HuH-7 (cell line): Measurements from ENCODE around the gene BEST1.
A peak's percentile ranks its signal among the peaks of the same experiment; 100 is the strongest.
"Not testable (repeated sequence)": the region's sequence is repeated elsewhere in the genome, so short reads cannot be mapped to it uniquely, and the experiment has no call there.

Experiments
- DNase-seq: peaks from one replicate; pipeline ENCODE4 v3.0.0; 2011; ENCODE audit warnings: low spot score

The BEST1 gene

DNA sequence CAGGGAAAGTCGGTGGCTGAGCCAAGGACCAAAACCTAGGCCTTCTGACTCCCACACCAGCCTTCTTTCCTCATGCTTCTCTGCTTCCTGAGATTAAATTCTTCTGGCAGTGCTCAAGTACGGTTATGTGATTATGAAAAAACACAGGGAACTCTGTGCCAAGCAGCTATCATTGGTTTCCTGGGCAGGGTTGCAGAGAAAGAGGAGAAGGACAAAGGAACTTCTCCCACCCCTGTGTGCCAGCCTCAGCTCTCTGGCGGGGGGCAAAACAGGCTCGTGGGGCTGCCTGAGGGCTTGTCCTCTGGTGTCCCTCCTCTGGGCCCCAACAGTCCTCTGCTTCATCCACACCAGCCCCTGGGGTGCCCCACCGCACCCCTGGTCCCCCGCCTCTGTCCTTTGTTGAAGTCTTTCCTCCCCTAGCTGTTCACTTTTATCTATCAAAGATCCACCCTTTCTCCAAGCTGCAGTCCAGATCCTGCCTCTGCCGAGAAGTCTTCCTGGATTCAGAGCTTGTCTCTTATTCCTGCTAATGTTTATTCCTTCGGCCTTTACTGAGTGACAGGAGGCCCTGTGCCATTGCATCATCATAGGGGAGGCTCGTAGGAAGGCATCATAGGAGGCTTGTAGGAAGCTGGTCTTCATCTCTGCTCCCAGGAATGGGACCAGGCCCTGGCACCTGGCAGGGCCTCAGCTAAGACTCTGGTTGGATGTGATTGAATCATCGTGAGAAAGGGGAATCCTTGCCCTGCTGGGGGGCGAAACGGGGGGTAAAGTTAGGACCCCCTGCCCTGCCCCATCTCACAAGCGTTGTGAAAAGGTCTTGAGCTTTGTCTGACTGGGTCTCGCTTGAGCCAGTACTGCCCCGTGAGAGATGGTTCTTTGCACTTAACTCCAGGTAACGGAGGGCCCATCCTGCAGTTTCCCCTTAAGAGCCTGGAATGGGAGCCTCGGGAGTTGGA lies 28.8 kb downstream of the BEST1 start:
- DNase-seq, result no peak

DNA sequence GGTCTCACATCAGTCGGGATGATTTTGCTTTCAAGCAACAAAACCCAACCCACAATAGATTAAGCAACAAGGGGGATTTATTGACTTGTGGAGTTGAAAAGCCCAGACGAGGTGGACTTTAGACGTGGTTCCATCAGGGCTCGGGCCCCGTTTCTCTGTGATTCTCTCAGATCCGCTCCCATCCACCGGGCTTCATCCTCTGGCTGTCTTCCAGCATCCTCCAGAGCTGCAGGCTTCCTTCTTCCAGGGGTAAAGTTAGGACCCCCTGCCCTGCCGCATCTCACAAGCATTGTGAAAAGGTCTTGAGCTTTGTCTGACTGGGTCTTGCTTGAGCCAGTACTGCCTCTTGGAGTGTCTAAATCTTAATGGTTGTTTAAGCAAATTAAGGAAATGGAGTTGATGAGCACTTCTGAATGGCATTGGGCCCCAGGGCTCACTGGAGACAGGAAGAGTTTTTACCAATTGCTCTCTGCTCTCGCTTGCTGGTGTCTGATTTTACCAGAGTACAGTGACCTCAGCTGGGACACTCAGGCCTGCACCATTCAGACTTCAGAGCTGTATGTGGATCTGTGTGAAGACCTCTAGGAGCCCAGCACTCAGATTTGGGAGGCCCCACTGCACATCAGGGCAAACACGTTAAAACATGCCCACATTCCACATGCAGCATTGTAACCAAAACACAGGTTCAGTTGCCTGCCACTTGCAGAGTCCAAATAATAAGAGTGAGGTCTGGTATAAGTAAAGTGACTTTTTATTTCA lies 30.8 kb downstream of the BEST1 start:
- no peak for DNase-seq

DNA sequence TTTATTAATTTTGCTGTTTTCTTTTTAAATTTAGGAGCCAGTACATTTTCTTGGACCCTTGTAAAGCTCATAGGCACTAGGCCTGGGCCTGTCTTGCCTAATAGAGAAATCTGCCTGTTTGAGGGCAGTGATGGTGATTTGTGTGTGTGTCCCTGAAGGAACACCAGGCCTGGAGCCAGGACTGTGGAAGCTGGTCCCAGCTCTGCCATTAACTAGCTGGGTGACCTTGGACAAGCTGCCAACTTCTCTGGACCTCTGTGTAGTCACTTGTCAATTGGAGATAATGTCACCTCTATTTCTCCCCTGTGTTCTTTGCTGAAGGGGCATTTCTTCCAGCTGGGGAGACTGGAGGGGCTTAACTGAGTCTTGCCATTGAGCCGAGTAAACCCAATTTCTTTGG lies 33.3 kb downstream of the BEST1 start:
- DNase-seq, result no peak

DNA sequence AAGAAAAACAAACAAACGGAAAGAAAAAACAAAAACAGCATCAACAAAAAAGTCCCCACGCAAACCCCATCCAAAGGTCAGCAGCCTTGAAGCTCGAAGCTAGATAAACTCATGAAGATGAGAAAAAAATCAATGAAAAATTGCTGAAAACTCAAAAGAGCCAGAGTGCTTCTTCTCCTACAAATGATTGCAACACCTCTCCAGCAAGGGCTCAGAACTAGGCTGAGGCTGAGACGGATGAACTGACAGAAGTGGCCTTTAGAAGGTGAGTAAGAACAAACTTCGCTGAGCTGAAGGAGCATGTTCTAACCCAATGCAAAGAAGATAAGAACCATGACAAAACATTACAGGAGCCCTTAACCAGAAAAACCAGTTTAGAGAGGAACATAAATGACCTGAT lies 35.7 kb downstream of the BEST1 start:
- no peak for DNase-seq

DNA sequence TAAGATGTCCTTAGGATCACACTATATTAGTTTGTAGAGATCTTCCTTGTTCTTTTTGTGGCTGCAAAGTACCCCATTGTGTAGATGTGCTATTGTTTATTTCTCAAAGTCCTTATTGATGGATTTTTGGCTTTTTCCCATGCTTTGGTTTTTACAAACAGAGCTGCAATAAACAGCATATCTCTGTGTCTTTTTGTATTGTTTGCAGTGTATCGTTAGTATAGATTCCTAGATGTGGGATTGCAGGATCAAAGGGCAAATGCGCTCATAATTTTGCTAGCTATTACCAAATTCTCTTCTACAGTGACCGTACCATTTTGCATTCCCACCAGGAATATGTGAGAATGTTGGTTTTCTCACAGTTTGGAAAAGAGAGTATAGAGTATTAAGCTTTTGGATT lies 44.8 kb downstream of the BEST1 start:
- DNase-seq, result no peak

DNA sequence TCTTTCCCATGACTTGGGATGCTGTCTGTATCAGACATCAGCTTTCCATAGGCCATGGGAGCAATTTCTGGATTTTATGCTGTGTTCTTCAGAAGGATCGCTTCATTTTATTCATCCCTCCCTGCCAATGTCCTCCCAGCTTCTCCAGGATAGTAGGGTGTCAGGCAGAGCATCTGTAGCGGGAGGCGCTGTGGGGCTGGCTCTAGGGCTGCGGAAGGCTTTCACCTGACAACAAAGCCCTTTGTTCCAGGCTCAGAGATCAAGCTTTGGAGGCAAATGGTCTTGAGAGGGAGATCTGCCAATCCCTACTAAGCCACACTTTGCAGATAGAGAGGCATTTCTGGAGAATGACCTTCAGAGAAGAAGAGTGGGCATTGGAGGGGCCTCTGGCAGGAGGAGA lies 46.8 kb downstream of the BEST1 start:
- DNase-seq, result no peak

DNA sequence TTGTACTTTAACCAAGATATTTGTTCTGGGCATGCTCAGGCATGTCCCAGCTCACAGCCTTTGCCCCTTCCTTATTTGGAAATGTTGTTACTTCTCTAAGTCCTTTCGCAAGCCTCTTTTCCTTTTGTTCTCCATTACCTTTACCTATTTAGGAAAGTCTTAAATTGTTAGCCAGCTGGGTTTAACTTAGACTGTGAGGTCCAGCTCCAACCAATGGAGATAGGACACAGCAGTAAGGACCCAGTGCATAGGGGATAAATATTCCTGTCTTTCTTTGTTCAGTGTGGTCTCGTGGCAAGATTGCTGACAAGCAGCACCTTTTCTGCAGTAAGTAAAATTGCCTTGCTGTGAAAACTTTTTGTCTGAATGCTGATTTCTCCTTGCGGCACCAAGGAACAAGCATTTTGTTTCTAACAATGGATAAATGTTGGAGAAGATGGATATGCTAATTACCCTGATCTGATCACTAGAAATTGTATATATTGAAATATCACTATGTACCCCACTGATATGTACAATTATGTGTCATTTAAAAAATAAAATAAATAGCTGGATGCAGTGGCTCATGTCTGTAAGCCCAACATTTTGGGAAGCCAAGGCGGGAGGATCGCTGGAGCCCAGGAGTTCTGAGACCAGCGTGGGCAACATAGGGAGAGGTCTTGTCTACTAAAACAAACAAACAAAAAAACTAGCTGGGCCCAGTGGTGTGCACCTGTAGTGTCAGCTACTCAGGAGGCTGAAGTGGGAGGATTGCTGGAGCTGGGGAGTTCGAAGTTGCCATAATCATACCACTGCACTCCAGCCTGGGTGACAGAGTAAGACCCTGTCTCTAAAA lies 49.2 kb downstream of the BEST1 start:
- DNase-seq, result no peak

DNA sequence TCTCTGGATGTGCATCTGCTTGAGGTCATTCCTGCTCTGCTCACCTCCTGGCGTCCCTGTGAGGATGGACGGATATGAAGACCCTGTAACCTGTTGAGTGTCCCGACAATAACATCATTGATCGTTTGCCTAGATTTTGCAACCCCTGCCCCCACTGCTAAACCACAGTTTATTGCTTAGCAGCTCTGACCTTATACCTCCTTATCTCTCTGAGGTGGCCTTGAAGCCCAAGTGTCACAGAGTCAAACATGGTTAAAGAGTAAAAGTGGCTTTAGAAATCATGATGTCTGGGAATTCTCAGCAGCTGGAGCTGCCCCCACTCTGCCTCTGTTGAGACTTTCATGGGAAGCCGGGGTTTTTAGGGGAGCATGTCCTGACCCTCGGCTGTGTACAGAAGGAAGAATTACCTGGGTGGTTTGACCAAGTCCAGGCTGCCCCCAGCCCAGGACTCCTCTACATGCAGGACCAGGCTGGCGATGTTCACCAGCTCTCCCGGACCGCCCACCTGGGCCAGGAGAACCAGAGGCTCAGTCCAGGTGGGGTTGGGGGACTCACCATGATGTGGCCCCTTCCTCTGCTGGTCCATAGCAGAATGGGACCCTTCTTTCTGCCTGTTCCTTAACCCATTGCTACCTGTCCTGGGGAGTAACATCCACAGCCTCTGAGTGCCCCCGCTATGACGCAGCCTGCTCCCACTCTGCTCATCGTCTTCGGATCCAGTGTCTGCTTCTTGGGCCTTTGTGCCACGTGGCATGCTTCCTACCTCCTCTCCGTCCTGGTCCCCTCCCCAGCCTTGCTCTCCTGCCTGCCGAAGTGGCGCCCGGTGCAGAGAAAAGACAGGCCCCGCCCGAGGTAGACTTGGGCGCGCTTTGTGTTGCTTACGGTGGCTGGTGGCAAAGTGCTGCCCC lies 50.6 kb downstream of the BEST1 start:
- DNase-seq, result peak; percentile 85

DNA sequence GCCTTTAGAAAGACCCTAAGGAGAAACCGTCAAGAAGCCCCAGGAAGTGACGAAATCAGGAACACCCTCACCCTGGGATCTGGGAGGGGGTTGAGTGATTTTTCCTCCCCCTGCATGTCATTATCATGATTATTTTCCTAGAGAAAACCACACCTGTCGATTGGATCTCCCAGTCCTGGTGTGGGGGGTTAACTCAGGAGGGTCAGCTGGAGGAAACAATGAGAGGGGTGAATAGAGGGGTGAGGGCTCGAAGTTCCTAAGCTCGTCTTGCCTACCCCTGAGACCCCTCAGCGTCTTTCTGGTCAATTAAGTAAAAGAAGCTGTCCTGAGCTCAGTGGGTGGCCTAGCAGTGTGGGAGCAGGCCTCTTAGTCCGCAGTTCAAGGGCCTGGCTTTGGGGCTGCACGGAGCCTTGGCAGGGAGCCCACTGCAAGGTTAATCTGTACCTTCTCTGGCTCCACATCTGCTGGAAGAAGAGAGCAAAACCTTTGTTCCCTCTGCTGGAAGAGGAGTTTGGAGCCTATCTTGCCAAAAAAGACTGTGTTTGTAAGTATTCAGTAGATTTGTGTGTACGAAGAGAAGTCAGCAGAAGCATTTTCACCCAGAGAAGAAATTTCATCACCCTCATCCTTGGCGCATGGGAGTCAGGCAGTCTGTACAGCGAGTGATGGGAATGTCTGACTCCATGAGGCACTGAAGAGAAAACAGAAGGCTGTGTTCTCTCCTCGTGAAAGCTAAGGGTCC lies 51.5 kb downstream of the BEST1 start:
- DNase-seq, result peak; percentile 60

DNA sequence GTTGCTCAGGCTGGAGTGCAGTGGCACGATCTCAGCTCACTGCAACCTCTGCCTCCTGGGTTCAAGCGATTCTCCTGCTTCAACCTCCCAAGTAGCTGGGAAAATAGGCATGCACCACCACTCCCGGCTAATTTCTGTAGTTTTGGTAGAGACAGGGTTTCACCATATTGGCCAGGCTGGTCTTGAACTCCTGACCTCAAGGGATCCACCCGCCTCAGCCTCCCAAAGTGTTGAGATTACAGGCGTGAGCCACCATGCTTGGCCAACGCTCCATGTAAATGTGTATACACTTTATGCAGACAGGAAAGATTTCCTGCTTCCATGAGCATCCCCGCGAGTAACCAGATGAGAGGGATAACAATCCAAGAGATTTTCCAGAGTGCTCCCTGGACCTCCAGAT lies 52.1 kb downstream of the BEST1 start:
- DNase-seq, result not testable (repeated sequence)

DNA sequence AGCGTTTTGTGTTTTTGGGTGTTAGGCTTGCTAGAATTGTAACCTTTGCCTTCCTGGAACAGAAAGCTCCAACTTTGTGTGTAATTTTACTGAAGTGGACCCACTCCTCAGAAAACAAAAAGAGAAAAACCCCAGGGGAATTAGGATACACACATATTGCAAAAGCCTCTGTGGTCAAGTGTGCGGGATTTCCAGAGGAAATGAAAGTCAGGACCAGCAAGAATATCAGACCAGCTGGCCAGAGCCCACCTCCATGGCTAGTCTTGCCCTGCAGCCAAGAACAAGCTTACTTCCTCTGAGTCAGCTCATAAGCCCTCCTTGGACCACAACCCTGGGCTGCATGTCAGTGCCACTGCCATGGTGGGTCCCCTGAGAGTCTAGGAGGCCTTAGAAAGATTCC lies 54.3 kb downstream of the BEST1 start:
- no peak for DNase-seq

DNA sequence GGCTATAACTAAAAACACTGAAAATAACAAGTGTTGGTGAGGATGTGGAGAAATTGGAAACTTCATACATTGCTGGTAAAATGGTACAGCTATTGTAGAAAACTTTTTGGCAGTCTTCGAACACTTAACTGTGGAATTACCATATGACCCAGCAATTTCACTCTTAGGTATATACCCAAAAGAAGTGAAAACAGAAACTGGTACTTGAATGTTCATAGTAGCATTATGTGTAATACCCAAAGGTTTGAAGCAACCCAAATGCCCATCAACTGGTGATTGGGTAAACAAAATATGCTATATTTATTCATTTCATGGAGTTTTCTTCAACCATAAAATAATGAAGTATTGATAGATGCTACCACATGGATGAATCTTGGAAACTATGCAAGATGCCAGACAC lies 58.0 kb downstream of the BEST1 start:
- no peak for DNase-seq

DNA sequence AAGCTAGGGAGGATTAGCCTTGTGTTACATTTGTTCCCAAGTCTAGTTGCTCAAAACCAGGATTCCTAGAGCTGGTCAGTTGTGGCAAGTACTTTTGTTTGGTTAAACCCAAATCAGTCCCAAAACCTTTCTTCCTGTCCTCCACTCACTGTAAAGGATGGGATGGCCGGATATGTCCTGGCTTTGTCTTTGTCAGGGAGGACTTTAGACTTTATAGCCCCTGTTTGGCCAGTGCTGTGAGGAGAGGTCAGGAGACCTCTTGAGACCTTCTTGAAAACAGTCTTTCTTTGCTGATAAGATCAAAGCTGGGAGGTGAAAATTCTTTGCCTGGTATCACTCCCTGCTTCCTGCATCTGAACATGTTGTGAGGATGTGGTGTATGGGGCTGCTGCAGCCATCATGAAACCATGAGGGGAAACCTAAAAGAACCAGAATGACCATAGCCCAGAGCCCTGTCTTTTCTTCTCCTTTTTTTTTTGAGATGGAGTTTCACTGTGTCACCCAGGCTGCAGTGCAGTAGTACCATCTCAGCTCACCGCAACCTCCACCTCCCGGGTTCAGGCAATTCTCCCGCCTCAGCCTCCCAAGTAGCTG lies 60.9 kb downstream of the BEST1 start:
- DNase-seq, result no peak

DNA sequence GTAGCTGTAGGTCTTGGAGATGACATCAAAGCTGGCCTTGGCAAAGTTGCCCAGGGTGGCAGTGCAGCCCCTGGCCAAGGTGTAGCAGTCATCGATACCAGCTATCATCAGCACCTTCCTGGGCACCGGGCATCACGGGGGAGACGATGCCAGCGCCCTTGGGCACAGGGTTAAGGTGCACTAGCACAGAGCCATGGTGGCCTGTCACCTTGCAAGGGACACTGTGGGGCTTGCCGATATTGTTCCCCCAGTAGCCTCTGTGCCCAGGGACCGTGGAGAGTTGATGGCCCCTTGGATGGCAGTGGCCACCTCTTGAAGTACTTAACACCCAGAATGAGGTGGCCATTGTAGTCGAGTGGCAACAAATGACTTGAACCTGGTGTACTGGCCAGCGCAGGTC lies 61.7 kb downstream of the BEST1 start:
- DNase-seq, result no peak

DNA sequence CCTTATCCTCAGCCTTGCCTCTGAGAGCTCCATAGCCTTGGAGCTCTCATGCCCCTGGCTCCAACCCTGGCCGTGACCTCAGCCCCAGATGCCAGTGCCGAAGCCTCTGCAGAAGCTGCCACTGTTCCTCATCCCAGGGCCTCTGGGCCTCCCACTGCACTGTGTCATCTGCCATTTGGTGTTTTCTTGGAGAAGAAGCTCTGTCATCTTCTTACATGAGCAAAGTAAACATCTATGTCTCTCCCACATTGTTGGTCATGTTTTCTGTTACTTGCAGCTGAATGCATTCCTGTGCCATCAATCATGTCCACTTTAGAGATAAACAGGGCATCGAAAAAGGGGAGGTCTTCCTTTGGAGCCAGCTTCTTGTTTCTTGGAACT lies 62.3 kb downstream of the BEST1 start:
- no peak for DNase-seq

DNA sequence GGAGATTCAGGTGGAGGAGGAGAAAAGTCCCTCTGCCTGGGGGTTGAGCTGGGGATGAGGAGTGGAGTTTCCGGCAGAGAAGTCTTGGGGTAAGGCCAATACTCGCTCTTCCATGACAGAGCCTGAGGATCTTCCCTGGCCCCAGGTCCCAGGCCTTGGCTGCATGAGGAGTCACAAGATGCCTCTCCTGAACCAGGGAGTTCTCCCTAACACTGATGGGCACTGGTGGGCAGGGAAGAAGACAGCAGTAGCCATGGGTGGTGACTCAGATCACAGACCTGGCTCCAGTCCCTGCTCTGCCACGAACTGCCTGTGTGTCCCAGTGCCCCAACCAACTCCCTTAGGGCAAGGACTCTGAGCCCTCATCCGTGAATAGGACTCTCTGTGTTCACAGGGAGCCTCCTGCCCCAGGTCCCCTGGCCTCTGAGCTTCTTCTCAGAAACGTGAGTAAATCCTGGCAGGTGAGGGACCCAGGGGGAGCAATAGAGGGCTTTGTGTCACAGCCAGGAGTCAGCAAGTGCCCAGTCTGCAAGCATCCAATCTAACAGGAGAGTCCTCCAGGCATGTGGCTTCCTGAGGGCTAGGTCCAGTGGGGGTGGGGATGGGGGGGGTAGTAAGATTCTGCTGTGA lies 62.8 kb downstream of the BEST1 start:
- DNase-seq, result no peak
